ENCODE data around the gene MPP3.
"Not testable (repeated sequence)": the region's sequence is repeated elsewhere in the genome, so short reads cannot be mapped to it uniquely, and the experiment has no call there.

Gene MPP3

DNA sequence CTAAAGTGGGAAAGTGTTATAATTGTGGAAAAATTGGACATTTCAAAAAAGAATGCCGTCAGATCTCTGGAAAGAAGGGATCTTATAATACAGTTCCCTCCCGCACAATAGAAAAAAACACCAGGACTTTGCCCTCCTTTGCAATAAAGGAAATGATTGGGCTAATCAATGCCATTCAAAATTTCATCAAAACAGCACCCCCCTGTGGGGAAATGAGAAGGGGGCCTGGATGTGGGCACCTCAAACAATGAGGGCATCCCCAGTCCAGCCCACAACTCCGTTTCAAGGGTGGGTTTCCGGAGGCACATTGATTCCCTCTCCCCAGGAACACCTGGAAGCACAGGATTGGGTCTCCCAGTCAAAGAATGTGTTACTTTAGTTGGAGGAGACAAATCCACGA, 40.1 kb upstream of the MPP3 start:
- no peak for DNase-seq (ENCODE audit: extremely low read depth, low read depth)

DNA sequence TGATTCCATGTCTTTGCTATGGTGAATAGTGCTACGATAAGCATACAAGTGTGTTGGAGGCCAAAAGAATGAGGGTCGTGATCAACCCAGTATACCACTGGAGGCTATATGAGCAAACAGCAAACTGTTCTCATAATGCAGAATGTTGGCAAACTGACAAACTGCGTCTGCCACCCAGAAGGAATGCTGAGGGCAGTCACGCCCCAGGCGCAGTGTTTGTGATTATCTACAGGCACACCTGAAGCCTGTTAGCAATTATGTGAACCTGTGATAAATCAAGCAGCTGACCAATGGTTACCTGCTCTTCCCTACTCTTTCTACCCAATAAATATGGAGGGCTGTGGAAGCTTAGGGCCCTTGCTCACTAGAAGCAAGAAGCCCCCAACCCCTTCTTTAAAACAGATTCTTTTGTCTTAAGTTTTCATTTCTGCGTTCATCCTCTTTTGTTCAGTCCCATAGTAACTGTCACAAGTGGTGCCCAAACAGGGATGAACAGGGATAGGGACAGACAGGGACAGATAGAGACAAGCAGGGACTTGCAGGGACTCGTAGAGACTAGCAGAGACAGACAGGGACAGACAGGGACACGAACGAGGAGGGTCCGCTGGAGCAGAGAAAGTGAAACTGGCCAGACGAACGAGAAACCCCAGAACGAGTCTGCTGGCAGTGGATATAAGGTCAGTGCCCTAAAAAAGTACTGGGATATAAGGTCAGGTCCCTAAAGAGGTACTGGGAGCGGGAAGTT, 39.2 kb upstream of the MPP3 start:
- no peak for DNase-seq (ENCODE audit: extremely low read depth, low read depth)
- TF ChIP-seq, protein P1, sequence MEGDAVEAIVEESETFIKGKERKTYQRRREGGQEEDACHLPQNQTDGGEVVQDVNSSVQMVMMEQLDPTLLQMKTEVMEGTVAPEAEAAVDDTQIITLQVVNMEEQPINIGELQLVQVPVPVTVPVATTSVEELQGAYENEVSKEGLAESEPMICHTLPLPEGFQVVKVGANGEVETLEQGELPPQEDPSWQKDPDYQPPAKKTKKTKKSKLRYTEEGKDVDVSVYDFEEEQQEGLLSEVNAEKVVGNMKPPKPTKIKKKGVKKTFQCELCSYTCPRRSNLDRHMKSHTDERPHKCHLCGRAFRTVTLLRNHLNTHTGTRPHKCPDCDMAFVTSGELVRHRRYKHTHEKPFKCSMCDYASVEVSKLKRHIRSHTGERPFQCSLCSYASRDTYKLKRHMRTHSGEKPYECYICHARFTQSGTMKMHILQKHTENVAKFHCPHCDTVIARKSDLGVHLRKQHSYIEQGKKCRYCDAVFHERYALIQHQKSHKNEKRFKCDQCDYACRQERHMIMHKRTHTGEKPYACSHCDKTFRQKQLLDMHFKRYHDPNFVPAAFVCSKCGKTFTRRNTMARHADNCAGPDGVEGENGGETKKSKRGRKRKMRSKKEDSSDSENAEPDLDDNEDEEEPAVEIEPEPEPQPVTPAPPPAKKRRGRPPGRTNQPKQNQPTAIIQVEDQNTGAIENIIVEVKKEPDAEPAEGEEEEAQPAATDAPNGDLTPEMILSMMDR (IDR thresholded peaks at IDR 0.05; ENCODE audit: low read depth, low read length), result no peak

More for the DNA sequence above, 40.1 kb upstream of the MPP3 start:
- TF ChIP-seq, protein P1 (IDR thresholded peaks at IDR 0.05; ENCODE audit: low read depth, low read length), result no peak

DNA sequence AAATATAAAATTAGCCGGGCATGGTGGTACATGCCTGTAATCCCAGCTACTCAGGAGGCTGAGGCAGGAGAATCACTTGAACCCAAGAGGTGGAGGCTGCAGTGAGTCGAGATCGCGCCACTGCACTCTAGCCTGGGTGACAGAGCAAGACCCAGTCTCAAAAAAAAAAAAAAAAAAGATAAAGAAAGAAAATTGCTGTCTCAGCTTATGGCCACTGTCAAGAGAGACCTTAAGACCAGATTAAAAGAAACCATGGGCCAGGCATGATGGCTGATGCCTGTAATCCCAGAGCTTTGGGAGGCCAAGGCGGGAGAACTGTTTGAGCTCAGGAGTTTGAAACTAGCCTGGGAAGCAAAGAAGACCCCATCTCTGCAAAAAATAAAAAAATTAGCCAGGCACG, 36.1 kb upstream of the MPP3 start:
- DNase-seq (ENCODE audit: extremely low read depth, low read depth), result not testable (repeated sequence)

DNA sequence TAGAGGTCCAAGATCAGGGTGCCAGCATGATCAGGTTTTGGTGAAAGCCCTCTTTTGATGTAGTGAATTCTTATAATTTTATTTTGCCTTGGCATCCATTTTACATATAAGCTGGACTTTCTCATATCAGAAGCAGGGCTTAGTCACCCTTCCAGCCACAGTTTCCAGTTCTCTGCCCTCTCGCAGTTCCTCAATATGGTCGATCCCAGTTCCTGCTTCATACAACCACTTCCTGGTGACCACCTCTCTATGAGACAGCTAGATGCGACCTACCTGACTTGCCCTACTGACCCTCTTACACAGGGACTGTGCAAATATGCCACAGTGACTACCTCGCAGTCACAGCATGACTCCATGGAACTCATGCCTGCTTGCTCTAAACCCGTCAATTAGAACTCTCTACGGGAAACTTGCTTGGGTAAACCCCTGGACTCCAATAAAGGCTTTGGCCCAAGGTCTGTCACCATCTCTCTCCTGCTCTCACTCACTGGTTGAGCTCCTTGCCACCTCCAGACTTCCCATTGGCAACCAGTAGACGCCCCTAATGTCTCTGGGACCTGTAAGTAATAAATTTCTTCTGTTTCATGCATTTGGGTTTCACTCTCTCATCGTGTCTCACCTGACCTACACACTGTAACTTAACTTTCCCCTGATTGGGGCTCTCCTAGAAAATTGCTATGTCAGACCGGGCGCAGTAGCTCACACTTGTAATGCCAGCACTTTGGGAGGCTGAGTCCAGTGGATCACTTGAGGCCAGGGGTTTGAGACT, 35.5 kb upstream of the MPP3 start:
- TF ChIP-seq, protein P1 (IDR thresholded peaks at IDR 0.05; ENCODE audit: low read depth, low read length), result no peak
- DNase-seq (ENCODE audit: extremely low read depth, low read depth), result no peak

DNA sequence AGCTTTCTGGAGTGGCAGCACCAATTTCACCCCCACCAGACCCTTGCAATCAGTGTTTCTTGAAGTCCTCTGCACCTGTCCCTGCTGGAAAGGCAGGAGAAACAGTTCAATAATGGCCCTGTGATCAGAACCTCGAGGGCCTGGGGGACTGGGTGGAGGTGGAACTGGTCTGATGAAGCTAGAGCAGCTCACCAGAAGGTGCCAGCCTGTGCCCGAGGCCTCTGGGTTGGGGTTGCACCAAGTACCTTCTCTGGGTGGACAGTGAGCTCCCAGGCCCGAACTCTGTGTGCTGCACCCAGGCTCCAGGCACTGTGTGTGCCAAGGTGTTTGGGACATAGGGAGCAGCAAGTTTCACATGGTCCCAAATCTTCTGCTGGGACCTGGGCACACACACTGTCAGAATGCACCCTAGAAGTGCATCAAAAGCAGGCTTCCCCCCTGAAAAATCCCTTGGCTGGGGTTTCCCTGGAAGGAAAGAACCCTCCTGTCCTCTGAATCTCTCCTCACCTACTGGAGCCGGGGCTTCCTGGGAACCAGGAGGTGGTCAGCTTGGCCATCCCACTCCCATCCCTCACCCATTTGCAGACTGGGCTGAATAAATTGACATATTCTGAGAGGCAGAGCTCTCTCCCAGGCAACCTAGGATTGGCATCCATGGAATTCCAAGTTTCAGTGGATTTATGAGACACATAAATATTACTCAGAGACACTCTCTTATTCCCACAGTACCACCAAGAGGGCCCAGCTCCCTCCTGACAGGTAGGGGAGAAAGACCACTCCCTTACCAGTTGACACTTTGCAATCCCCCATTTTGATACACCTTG, 31.4 kb upstream of the MPP3 start:
- TF ChIP-seq, protein P1 (IDR thresholded peaks at IDR 0.05; ENCODE audit: low read depth, low read length), result no peak

DNA sequence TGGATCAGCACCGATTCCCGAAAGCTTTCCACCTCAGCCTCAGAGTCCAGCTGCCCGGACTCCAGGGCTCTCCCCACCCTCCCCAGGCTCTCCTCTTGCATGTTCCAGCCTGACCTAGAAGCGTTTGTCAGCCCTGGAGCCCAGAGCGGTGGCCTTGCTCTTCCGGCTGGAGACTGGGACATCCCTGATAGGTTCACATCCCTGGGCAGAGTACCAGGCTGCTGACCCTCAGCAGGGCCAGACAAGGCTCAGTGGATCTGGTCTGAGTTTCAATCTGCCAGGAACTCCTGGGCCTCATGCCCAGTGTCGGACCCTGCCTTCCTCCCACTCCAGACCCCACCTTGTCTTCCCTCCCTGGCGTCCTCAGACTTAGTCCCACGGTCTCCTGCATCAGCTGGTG, 29.0 kb upstream of the MPP3 start:
- TF ChIP-seq, protein P1 (IDR thresholded peaks at IDR 0.05; ENCODE audit: low read depth, low read length), result no peak
- DNase-seq (ENCODE audit: extremely low read depth, low read depth), result no peak

More for the DNA sequence above, 31.4 kb upstream of the MPP3 start:
- DNase-seq (ENCODE audit: extremely low read depth, low read depth), result no peak

DNA sequence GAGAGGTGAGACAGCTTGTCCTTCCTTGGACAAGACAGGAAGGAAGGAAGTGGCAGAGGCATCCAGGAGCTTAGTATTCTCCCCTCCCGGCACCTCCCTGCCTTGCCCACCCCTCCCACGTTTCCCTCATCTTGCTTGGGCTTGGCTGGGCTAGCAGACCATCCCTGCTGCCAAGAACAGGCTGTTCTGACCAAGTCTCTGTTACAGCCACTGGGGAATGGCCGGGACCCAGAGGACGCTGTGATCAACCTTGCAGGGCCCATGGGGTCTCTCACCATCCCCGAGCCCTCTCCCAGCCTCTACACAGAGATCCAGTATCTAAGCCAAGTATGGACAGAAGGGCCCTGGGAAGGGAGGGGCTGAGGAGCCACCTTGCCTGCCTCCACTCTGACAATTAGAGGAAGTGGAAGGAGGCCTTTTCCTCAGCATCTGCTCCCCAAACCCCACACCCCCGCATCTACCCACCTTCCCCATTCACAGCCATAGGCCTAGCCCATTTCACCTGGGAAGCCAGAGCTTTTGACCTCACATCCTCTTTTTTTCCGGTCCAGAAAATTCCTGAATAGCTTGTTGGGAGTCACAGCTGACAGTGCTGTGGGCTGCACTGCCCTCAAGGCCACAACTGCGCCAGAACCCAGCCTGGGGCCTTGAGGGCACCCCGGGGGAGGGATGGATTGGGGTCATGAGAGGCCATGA, 28.1 kb upstream of the MPP3 start:
- no peak for DNase-seq (ENCODE audit: extremely low read depth, low read depth)
- TF ChIP-seq, protein P1 (IDR thresholded peaks at IDR 0.05; ENCODE audit: low read depth, low read length), result no peak

All from AG09319 (cell line).